IMR-90 (cell line): ENCODE data around the gene CDX2.

Experiments used
- POLR2A ChIP-seq: IDR thresholded peaks from 2 replicates; pipeline ENCODE4 v1.6.1; 2012; ENCODE audit warnings: mild to moderate bottlenecking, low read depth, low read length
- TF ChIP-seq, protein P1 (sequence below): conservative IDR thresholded peaks from 2 replicates; pipeline ENCODE4 v1.5.1; 2012; ENCODE audit warnings: mild to moderate bottlenecking, low read depth, low read length, improper control_type of control experiment
- TF ChIP-seq, protein P2 (sequence below): fragments of 150-350 bp; IDR thresholded peaks from 2 replicates; pipeline ENCODE4 v1.6.1; 2016; ENCODE audit warnings: low read depth, mild to moderate bottlenecking, low read length, moderate library complexity, borderline replicate concordance

DNA sequence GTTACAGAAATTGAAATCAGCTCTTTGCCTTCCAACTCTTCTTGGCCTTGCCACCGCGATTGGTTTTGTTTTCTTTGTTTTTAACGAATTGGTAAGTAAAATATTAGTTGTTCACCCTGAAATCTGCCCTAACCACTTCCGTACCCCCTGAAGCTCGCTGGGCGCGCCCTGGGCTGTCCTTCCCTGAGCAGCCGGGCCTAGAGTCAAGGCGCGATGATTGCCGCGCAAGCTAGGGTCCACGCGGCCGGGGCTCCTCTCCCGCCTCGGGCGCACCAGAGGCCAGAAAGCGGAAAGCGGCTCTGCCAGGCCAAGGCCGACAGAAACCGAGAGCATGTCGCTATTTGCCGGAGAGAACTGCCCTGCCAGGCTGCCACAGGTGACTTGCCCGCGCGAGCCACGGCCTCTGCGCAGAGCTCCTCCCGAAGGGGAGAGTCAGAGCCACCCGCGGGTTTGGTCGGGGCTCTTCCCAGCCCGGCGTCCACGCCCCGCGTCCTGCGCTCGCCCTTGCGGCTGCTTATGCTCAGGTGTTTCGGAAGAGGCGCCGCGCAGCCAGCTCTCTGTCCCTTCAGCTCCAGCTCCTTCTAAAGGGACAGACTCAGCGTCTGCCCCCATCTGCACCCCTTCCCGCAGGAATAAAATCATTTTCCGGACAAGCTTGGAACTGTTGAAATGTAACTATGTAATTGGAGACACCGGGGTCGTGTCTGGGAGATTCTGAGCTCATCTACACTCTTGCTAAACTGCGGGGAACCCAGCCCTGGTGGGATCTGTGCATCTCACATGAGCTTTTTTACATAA lies 6.6 kb upstream of the CDX2 start:
- TF ChIP-seq, protein P1, sequence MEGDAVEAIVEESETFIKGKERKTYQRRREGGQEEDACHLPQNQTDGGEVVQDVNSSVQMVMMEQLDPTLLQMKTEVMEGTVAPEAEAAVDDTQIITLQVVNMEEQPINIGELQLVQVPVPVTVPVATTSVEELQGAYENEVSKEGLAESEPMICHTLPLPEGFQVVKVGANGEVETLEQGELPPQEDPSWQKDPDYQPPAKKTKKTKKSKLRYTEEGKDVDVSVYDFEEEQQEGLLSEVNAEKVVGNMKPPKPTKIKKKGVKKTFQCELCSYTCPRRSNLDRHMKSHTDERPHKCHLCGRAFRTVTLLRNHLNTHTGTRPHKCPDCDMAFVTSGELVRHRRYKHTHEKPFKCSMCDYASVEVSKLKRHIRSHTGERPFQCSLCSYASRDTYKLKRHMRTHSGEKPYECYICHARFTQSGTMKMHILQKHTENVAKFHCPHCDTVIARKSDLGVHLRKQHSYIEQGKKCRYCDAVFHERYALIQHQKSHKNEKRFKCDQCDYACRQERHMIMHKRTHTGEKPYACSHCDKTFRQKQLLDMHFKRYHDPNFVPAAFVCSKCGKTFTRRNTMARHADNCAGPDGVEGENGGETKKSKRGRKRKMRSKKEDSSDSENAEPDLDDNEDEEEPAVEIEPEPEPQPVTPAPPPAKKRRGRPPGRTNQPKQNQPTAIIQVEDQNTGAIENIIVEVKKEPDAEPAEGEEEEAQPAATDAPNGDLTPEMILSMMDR = no peak
- TF ChIP-seq POLR2A = no peak
- TF ChIP-seq, protein P2, sequence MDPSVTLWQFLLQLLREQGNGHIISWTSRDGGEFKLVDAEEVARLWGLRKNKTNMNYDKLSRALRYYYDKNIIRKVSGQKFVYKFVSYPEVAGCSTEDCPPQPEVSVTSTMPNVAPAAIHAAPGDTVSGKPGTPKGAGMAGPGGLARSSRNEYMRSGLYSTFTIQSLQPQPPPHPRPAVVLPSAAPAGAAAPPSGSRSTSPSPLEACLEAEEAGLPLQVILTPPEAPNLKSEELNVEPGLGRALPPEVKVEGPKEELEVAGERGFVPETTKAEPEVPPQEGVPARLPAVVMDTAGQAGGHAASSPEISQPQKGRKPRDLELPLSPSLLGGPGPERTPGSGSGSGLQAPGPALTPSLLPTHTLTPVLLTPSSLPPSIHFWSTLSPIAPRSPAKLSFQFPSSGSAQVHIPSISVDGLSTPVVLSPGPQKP = no peak
